ENCODE data around the gene SYVN1.

Gene SYVN1

GRCh38 chr11:65130631-65131416, 3.5 kb downstream of the SYVN1 start:
- FAIRE-seq = no peak
- DNase-seq (ENCODE audit: insufficient read length, low spot score) = no peak

GRCh38 chr11:65129649-65130441, 4.5 kb downstream of the SYVN1 start:
- no peak for DNase-seq (ENCODE audit: insufficient read length, low spot score)
- TF ChIP-seq CTCF (IDR thresholded peaks at IDR 0.05; ENCODE audit: insufficient read depth, missing control alignments) = no peak
- FAIRE-seq = no peak

More at GRCh38 chr11:65130631-65131416, 3.5 kb downstream of the SYVN1 start:
- TF ChIP-seq CTCF (IDR thresholded peaks at IDR 0.05; ENCODE audit: insufficient read depth, missing control alignments) = no peak

GRCh38 chr11:65128182-65129145, 5.9 kb downstream of the SYVN1 start:
- no peak for FAIRE-seq

GRCh38 chr11:65127473-65128181, 6.7 kb downstream of the SYVN1 start:
- no peak for DNase-seq (ENCODE audit: insufficient read length, low spot score)
- FAIRE-seq = no peak
- TF ChIP-seq CTCF (IDR thresholded peaks at IDR 0.05; ENCODE audit: insufficient read depth, missing control alignments) = no peak

More at GRCh38 chr11:65128182-65129145, 5.9 kb downstream of the SYVN1 start:
- no peak for DNase-seq (ENCODE audit: insufficient read length, low spot score)
- no peak for TF ChIP-seq CTCF (IDR thresholded peaks at IDR 0.05; ENCODE audit: insufficient read depth, missing control alignments)

- FAIRE-seq (no peak), DNase-seq (ENCODE audit: insufficient read length, low spot score) (no peak)
- TF ChIP-seq CTCF (IDR thresholded peaks at IDR 0.05; ENCODE audit: insufficient read depth, missing control alignments) = no peak
Observed at GRCh38 chr11:65126624-65127274, 7.6 kb downstream of the SYVN1 start.
